ENCODE results near the gene HORMAD2. TPM values are rescaled to one million over a fixed set of nuclear protein-coding genes. Genes with fewer than 3 reads are reported as not detected.

The HORMAD2 gene
- total RNA-seq, 2 donors from 2014 or later, result 6.9 TPM; not detected in 1

DNA sequence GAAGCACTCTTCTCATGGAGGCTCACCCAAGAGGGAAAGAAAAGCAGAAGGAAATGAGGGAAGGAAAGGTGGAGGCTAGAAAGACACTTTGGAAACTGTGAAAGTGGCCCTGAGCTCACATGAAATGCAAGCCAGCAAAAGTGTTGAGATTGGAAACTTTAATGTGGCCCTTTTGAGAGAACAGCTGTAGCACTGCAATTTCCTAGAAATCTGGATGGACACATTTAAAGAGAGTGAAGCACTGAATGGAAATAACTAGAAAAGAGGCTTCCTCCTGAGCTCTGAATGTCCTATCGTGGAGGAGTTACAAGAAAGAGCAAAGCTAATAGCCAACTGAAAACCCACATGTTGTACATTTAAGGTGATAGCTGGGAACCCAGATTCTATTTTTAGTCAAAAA is 110.3 kb downstream of the HORMAD2 start:
- Histone ChIP-seq H3K27me3 (replicated peaks; ENCODE audit: insufficient read depth) (no peaks in the 10 kb centered on the region), H3K9me3 (no peaks in the 10 kb centered on the region), H3K4me3 (no peak overlapping the region), H3K4me1 (replicated peaks) (no peaks in the 10 kb centered on the region), H3K36me3 (no peaks in the 10 kb centered on the region), H3K27ac (no peak overlapping the region)
- 68% methylated on average over 1 of the region's 1 CpG for WGBS
- no peak for DNase-seq (ENCODE audit: low spot score)
- intact Hi-C loops (cut with DNase I), result no loop called here
- TF ChIP-seq, protein P1, sequence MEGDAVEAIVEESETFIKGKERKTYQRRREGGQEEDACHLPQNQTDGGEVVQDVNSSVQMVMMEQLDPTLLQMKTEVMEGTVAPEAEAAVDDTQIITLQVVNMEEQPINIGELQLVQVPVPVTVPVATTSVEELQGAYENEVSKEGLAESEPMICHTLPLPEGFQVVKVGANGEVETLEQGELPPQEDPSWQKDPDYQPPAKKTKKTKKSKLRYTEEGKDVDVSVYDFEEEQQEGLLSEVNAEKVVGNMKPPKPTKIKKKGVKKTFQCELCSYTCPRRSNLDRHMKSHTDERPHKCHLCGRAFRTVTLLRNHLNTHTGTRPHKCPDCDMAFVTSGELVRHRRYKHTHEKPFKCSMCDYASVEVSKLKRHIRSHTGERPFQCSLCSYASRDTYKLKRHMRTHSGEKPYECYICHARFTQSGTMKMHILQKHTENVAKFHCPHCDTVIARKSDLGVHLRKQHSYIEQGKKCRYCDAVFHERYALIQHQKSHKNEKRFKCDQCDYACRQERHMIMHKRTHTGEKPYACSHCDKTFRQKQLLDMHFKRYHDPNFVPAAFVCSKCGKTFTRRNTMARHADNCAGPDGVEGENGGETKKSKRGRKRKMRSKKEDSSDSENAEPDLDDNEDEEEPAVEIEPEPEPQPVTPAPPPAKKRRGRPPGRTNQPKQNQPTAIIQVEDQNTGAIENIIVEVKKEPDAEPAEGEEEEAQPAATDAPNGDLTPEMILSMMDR (IDR thresholded peaks at IDR 0.05), result no peak
- TF ChIP-seq POLR2A (IDR thresholded peaks at IDR 0.05) (no peak), POLR2AphosphoS5 (IDR thresholded peaks at IDR 0.05) (no peak)

GRCh38 chr22:30191040-30191701 is 110.9 kb downstream of the HORMAD2 start:
- no peaks in the 10 kb centered on the region for H3K36me3 ChIP-seq
- H3K27ac ChIP-seq, result no peak overlapping the region
- no peak for DNase-seq (ENCODE audit: low spot score)
- no peak overlapping the region for H3K4me3 ChIP-seq
- TF ChIP-seq, protein P1 (IDR thresholded peaks at IDR 0.05), result no peak
- no peak for TF ChIP-seq POLR2AphosphoS5 (IDR thresholded peaks at IDR 0.05)
- TF ChIP-seq POLR2A (IDR thresholded peaks at IDR 0.05), result no peak
- no peaks in the 10 kb centered on the region for H3K4me1 ChIP-seq (replicated peaks)
- H3K27me3 ChIP-seq (replicated peaks; ENCODE audit: insufficient read depth), result no peaks in the 10 kb centered on the region
- H3K9me3 ChIP-seq, result no peaks in the 10 kb centered on the region
- WGBS, result 75% methylated on average over 3 of the region's 3 CpGs
- intact Hi-C loops (cut with DNase I), result no loop called here

GRCh38 chr22:30192427-30192826 is 112.2 kb downstream of the HORMAD2 start:
- Histone ChIP-seq H3K27ac (no peak overlapping the region), H3K4me3 (no peak overlapping the region), H3K27me3 (replicated peaks; ENCODE audit: insufficient read depth) (no peaks in the 10 kb centered on the region), H3K9me3 (no peaks in the 10 kb centered on the region), H3K36me3 (no peaks in the 10 kb centered on the region), H3K4me1 (replicated peaks) (peaks cover 4% of the 10 kb centered on the region)
- no peak for DNase-seq (ENCODE audit: low spot score)
- intact Hi-C loops (cut with DNase I), result no loop called here
- WGBS, result 90% methylated on average over 1 of the region's 1 CpG
- TF ChIP-seq POLR2A (IDR thresholded peaks at IDR 0.05) (no peak), POLR2AphosphoS5 (IDR thresholded peaks at IDR 0.05) (no peak)
- TF ChIP-seq, protein P1 (IDR thresholded peaks at IDR 0.05), result no peak

GRCh38 chr22:30193031-30193775 is 112.9 kb downstream of the HORMAD2 start:
- no peaks in the 10 kb centered on the region for H3K36me3 ChIP-seq
- DNase-seq (ENCODE audit: low spot score), result no peak
- H3K4me1 ChIP-seq (replicated peaks), result peaks cover 4% of the 10 kb centered on the region
- 93% methylated on average over 3 of the region's 3 CpGs for WGBS
- intact Hi-C loops (cut with DNase I), result no loop called here
- no peak overlapping the region for H3K4me3 ChIP-seq
- no peak overlapping the region for H3K27ac ChIP-seq
- no peaks in the 10 kb centered on the region for H3K27me3 ChIP-seq (replicated peaks; ENCODE audit: insufficient read depth)
- no peaks in the 10 kb centered on the region for H3K9me3 ChIP-seq
- TF ChIP-seq POLR2AphosphoS5 (IDR thresholded peaks at IDR 0.05), result no peak
- TF ChIP-seq, protein P1 (IDR thresholded peaks at IDR 0.05), result no peak
- TF ChIP-seq POLR2A (IDR thresholded peaks at IDR 0.05), result no peak

Measured in prostate gland (tissue), 2 donors.